Right ventricle myocardium superior (tissue), 1 donor: ENCODE measurements around the gene ZNF638. TPM values are rescaled to one million over a fixed set of nuclear protein-coding genes. Genes with fewer than 3 reads are reported as not detected.

Source experiments
- ATAC-seq: fragments of 200-7000 bp; cut with Tn5 transposase; one replicate; pipeline ENCODE4 v1.9.1; 2020; ENCODE audit warnings: mild to moderate bottlenecking; ENCODE audit not compliant: poor library complexity
- DNase-seq: peaks from one replicate; pipeline ENCODE4 v3.0.0-alpha.2; 2020
- intact Hi-C: fragments of 100-400 bp; cut with DNase I; formaldehyde crosslinking; loops from one replicate; pipeline ENCODE4 v1.11.2; 2022
- total RNA-seq: library from RNA; stranded (reverse); fragmentation: NEBNext Ultra II Directional; extraction: Animal tissue kit (Norgen Biotek cat#: 25700); gene quantifications from one replicate; pipeline ENCODE4 v1.2.1, GENCODE V29; 2021
- donor health status: DM: no; HTN: yes; CAD: no; lungs with severe emphysema.

The ZNF638 gene
- total RNA-seq, 1 donor from 2014 or later, result 91.9 TPM

- DNase-seq (no peak), ATAC-seq (no peak)
- intact Hi-C loops, result no loop called here
Observed at GRCh38 chr2:71476495-71476894, 144.9 kb downstream of the ZNF638 start.

- ATAC-seq (no peak), DNase-seq (no peak)
- intact Hi-C loops, result no loop called here
Observed at GRCh38 chr2:71477231-71477691, 145.7 kb downstream of the ZNF638 start.

DNA sequence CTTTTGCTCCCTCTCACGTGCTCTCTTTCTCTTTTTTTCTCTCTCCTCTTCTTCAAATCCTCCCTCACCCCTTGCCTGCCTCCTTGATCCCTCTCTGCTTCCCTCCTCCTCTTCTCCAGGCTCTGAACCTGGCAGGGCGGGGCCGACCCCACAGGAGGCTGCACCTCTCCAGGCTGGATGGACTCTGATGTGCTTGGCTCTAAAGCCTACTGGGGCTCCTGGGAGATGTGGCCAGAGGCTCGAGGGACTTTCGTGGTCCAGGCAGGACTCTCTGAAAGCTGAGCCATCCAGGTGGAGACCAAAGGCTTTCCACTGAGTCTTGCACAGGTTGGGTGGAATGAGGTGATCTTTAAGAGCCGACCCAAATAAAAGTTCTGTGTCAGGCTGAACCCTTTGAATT, 147.2 kb downstream of the ZNF638 start:
- intact Hi-C loops, result no loop called here
- DNase-seq, result no peak
- ATAC-seq, result no peak

- DNase-seq (no peak), ATAC-seq (no peak)
- intact Hi-C loops, result no loop called here
Observed at GRCh38 chr2:71479261-71479660, 147.7 kb downstream of the ZNF638 start.

GRCh38 chr2:71481111-71481510, 149.5 kb downstream of the ZNF638 start:
- no peak for ATAC-seq
- no peak for DNase-seq
- intact Hi-C loops, result no loop called here

DNA sequence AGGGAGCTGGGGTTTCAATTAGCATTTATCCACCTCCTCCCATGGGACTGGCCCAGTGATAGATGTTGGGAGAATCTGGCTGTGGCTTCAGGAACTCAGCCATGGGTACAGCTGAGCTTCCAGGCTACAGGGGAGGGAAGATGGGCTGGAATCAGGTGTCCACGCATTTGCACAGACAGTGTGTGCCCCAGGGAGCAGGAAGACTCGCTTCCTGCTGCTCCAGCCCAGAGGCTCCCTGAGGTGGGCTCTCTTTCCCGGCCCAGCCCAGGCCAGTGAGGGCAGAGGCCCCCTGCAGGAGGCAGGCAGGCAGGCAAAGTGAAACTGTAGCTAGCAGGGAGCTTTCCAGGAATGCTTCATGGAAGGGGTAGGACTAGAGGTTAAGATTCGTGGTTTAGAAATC, 150.5 kb downstream of the ZNF638 start:
- intact Hi-C loops, result no loop called here
- ATAC-seq (no peak), DNase-seq (no peak)

DNA sequence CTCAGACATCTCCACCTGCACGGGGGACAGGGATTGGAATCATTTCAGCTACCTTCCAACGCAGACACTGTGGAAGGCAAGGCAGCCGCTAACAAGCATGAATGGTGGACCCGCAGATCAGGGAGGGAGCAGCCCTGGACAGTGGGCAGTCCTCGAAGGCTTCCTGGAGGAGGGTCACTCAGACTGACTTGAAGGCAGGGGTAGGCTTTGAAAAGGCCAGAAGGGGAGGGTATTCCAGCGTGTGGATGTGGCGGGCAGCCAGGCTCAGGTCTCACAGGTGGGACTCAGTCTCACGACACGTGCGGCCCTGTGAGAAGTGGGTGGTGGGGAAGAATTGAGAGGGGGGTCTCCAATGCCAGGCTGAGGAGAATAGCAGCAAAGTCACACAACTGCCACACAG, 151.7 kb downstream of the ZNF638 start:
- DNase-seq, result no peak
- intact Hi-C loops, result no loop called here
- ATAC-seq, result no peak

- DNase-seq (no peak), ATAC-seq (no peak)
- intact Hi-C loops, result no loop called here
Observed at GRCh38 chr2:71484354-71484753, 152.8 kb downstream of the ZNF638 start.

Other genes with a start within 250 kb of the ZNF638 start
- 38.3 TPM for gene MCEE, start 201.6 kb upstream of the ZNF638 start, total RNA-seq
- 21.0 TPM for gene MPHOSPH10, start 201.1 kb upstream of the ZNF638 start, total RNA-seq
- 69.7 TPM for gene PAIP2B, start 104.7 kb upstream of the ZNF638 start, total RNA-seq
- 45.8 TPM for gene DYSF, start 121.8 kb downstream of the ZNF638 start, total RNA-seq